HepG2 (cell line): Measurements from ENCODE around the gene C16orf95. TPM values are rescaled to one million over a fixed set of nuclear protein-coding genes. Genes with fewer than 3 reads are reported as not detected.

Experiments used
- ARID5B ChIP-seq: IDR thresholded peaks from 2 replicates; pipeline ENCODE4 v1.4.0; 2020; ENCODE audit warnings: mild to moderate bottlenecking, missing genetic modification reagents
- GRHL1 ChIP-seq: sonication (generic); formaldehyde crosslinking; conservative IDR thresholded peaks from 2 replicates; pipeline ENCODE4 v1.8.0; 2022; ENCODE audit warnings: missing genetic modification reagents
- KDM5A ChIP-seq: fragments of 200-600 bp; sonication (generic); IDR thresholded peaks from 2 replicates; pipeline ENCODE4 v1.7.0; 2018; ENCODE audit warnings: antibody characterized with exemption, mild to moderate bottlenecking, low read length, borderline replicate concordance
- MXI1 ChIP-seq: IDR thresholded peaks from 3 replicates; pipeline ENCODE4 v1.6.1; 2012; ENCODE audit warnings: low read depth, low read length, inconsistent platforms, borderline replicate concordance
- NR2F6 ChIP-seq, 2 experiments: IDR thresholded peaks; 2 replicates each; pipeline ENCODE4 v1.6.1; 2016; ENCODE audit warnings: antibody characterized with exemption in 1 of 2, mild to moderate bottlenecking in 1 of 2
- PHF5A ChIP-seq: IDR thresholded peaks from one replicate; pipeline ENCODE4 v1.6.1; 2018; ENCODE audit warnings: low read depth, missing genetic modification reagents; ENCODE audit not compliant: unreplicated experiment
- RORA ChIP-seq: sonication (generic); formaldehyde crosslinking; IDR thresholded peaks from 2 replicates; pipeline ENCODE4 v1.5.0; 2020; ENCODE audit warnings: mild to moderate bottlenecking, missing genetic modification reagents, moderate library complexity
- SOX13 ChIP-seq, 3 experiments: fragments of 450-650 bp in 1 of 3; sonication (generic) in 1 of 3; formaldehyde crosslinking in 1 of 3; IDR thresholded peaks in 2 of 3; conservative IDR thresholded peaks in 1 of 3; 2 replicates each; pipeline versions ENCODE4 v1.5.0 to v1.6.1; 2016 to 2020; ENCODE audit warnings: antibody characterized with exemption in 1 of 3, mild to moderate bottlenecking in 1 of 3, missing compliant biosample characterization in 1 of 3, missing genetic modification reagents in 1 of 3, moderate library complexity in 1 of 3
- SOX5 ChIP-seq: IDR thresholded peaks from 2 replicates; pipeline ENCODE4 v1.6.1; 2016; ENCODE audit warnings: borderline replicate concordance
- TEAD3 ChIP-seq: optimal IDR thresholded peaks from 2 replicates; pipeline ENCODE3; 2016; ENCODE audit warnings: borderline replicate concordance
- YEATS2 ChIP-seq: sonication (generic); formaldehyde crosslinking; IDR thresholded peaks from 2 replicates; pipeline ENCODE4 v1.4.0; 2020; ENCODE audit warnings: missing genetic modification reagents, borderline replicate concordance
- ZBTB34 ChIP-seq: sonication (generic); formaldehyde crosslinking; IDR thresholded peaks from 2 replicates; pipeline ENCODE4 v1.8.0; 2022; ENCODE audit warnings: mild to moderate bottlenecking, missing genetic modification reagents
- ZBTB38 ChIP-seq: sonication (generic); formaldehyde crosslinking; IDR thresholded peaks from 2 replicates; pipeline ENCODE4 v1.5.1; 2020; ENCODE audit warnings: mild to moderate bottlenecking, missing genetic modification reagents
- ZMAT5 ChIP-seq: sonication (generic); formaldehyde crosslinking; IDR thresholded peaks from 2 replicates; pipeline ENCODE4 v1.5.0; 2020; ENCODE audit warnings: mild to moderate bottlenecking, low read depth, missing genetic modification reagents, borderline replicate concordance
- ZNF10 ChIP-seq: sonication (generic); formaldehyde crosslinking; IDR thresholded peaks from 2 replicates; pipeline ENCODE4 v1.4.0; 2020; ENCODE audit warnings: mild to moderate bottlenecking, low read depth, missing genetic modification reagents, borderline replicate concordance
- ZNF124 ChIP-seq: sonication (generic); formaldehyde crosslinking; IDR thresholded peaks from 2 replicates; pipeline ENCODE4 v1.4.0; 2020; ENCODE audit warnings: missing genetic modification reagents
- ZNF256 ChIP-seq: sonication (generic); formaldehyde crosslinking; conservative IDR thresholded peaks from 2 replicates; pipeline ENCODE4 v1.4.0; 2020; ENCODE audit warnings: missing genetic modification reagents
- ZNF276 ChIP-seq: sonication (generic); formaldehyde crosslinking; IDR thresholded peaks from 2 replicates; pipeline ENCODE4 v1.4.0; 2020; ENCODE audit warnings: mild to moderate bottlenecking, low read depth, missing genetic modification reagents
- ZNF317 ChIP-seq: sonication (generic); formaldehyde crosslinking; IDR thresholded peaks from 2 replicates; pipeline ENCODE4 v1.5.0; 2020; ENCODE audit warnings: mild to moderate bottlenecking, missing genetic modification reagents
- ZSCAN31 ChIP-seq: sonication (generic); formaldehyde crosslinking; IDR thresholded peaks from 2 replicates; pipeline ENCODE4 v1.5.0; 2020; ENCODE audit warnings: low read depth, mild to moderate bottlenecking, missing genetic modification reagents
- polyA plus RNA-seq, 8 experiments: library from polyadenylated mRNA; depleted of rRNA in 3 of 8; stranded (reverse) in 7 of 8; unstranded in 1 of 8; fragments of >200 nt; fragmentation: Illumina TruSeq in 4 of 8; extraction: Trizol in 4 of 8; gene quantifications; 2 replicates each; pipeline versions ENCODE4 v1.2.1 to v1.2.3, GENCODE V29; 2011 to 2016; ENCODE audit warnings: low read depth in 4 of 8, missing spikeins in 1 of 8, mixed read lengths in 1 of 8; ENCODE audit not compliant: insufficient read depth in 1 of 8
- total RNA-seq, 5 experiments: library from RNA; depleted of rRNA; stranded (reverse); fragments of >200 nt; fragmentation: Illumina TruSeq; extraction: Trizol; gene quantifications; 2 replicates each; pipeline ENCODE4 v1.2.3, GENCODE V29; 2016; ENCODE audit warnings: low read depth in 1 of 5

C16orf95 gene
- total and polyA plus RNA-seq, 2 of the 13 experiments (the other 11 are each of a cell fraction or from before 2014, with no cell fraction given), result 2.8 to 8.6 TPM

- TF ChIP-seq GRHL1 (CRISPR knock-in tag) (no peak), ZMAT5 (no peak), RORA (CRISPR knock-in tag) (no peak), PHF5A (no peak), ZBTB38 (CRISPR knock-in tag) (no peak), YEATS2 (CRISPR knock-in tag) (no peak), SOX5 (CRISPR knock-in tag) (peak; percentile 21; the same call in 1 of the 2 replicates), ZNF124 (CRISPR knock-in tag) (no peak), ARID5B (CRISPR knock-in tag) (0 out of 2 replicates have a peak, but pooled peaks have one; percentile 22), ZSCAN31 (CRISPR knock-in tag) (no peak), ZNF10 (CRISPR knock-in tag) (no peak), ZBTB34 (no peak), NR2F6 (IDR thresholded peaks at IDR 0.05) (no peak), NR2F6 (CRISPR knock-in tag; IDR thresholded peaks at IDR 0.05) (no peak), TEAD3 (CRISPR knock-in tag) (no peak), KDM5A (no peak), ZNF276 (no peak), MXI1 (0 out of 3 replicates have a peak, but pooled peaks have one; percentile 14), SOX13 (IDR thresholded peaks at IDR 0.05) (no peak), SOX13 (CRISPR knock-in tag; conservative IDR thresholded peaks at IDR 0.05 in 1 of 2, IDR thresholded peaks at IDR 0.05 in 1 of 2) (peak in 1 of 2 experiments; percentile 52; a peak in 2 of 4 replicates), ZNF256 (no peak), ZNF317 (CRISPR knock-in tag) (no peak)
Observed at GRCh38 chr16:87264634-87265033, 52.6 kb downstream of the C16orf95 start (continued).
